ENCODE measurements around the gene ZNF276. TPM values are rescaled to one million over a fixed set of nuclear protein-coding genes. Genes with fewer than 3 reads are reported as not detected.
"Not testable (repeated sequence)": the region's sequence is repeated elsewhere in the genome, so short reads cannot be mapped to it uniquely, and the experiment has no call there.

The ZNF276 gene
- total and polyA plus RNA-seq, 2 experiments from 2014 or later, result 4.3 to 12.0 TPM

DNA sequence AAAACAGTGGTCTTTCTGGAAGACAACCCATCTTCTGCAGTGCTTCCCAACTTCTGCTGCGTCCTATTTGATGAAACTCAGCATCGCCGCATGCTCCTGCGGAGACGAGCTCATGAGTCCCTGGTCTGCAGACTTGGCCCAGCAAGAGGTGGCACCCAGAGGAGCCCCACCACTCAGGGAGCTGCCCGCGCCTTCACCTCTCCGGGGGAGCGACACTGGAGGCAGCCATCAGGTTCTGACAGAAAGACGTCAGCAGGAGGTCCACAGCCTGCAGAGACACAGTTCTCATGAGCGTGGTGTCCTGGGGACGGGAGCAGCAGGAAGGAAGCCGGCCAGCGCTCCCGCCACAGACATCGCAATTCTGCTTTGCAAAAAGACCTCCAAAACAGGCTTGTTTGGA is 49.0 kb downstream of the ZNF276 start:
- H3K4me3 ChIP-seq, result no peak overlapping the region
- in situ Hi-C loops (cut with MboI), result no loop called here
- no peak for DNase-seq
- no peaks in the 10 kb centered on the region for H3K27me3 ChIP-seq (replicated peaks; ENCODE audit: insufficient read depth)
- H3K9ac ChIP-seq, result no peak overlapping the region
- no peaks in the 10 kb centered on the region for H3K9me2 ChIP-seq (ENCODE audit: insufficient read depth)
- WGBS, 2 experiments (ENCODE audit: low coverage in 1 of 2, low lambda C conversion rate in 2 of 2, missing lambda C conversion rate in 2 of 2), result 98 to 99% methylated on average over 16 of the region's 16 CpGs
- TF ChIP-seq EZH2 (IDR thresholded peaks at IDR 0.05; ENCODE audit: insufficient read depth, poor library complexity, severe bottlenecking), result no peak
- TF ChIP-seq EZH2phosphoT487 (IDR thresholded peaks at IDR 0.05; ENCODE audit: insufficient read depth, low read depth), result no peak
- H3K4me2 ChIP-seq (ENCODE audit: unreplicated experiment), result no peak overlapping the region
- no peaks in the 10 kb centered on the region for H3F3A ChIP-seq (ENCODE audit: insufficient read depth)
- no peaks in the 10 kb centered on the region for H4K20me1 ChIP-seq (ENCODE audit: insufficient read depth)
- H3K4me1 ChIP-seq (ENCODE audit: insufficient read depth), result no peaks in the 10 kb centered on the region
- H3K9me3 ChIP-seq (ENCODE audit: low read depth), result no peaks in the 10 kb centered on the region
- H2AFZ ChIP-seq, result no peak overlapping the region
- H3K36me3 ChIP-seq (ENCODE audit: low read depth), result no peaks in the 10 kb centered on the region
- H3K27ac ChIP-seq, result no peak overlapping the region
- H3K79me2 ChIP-seq (ENCODE audit: insufficient read depth), result no peaks in the 10 kb centered on the region

DNA sequence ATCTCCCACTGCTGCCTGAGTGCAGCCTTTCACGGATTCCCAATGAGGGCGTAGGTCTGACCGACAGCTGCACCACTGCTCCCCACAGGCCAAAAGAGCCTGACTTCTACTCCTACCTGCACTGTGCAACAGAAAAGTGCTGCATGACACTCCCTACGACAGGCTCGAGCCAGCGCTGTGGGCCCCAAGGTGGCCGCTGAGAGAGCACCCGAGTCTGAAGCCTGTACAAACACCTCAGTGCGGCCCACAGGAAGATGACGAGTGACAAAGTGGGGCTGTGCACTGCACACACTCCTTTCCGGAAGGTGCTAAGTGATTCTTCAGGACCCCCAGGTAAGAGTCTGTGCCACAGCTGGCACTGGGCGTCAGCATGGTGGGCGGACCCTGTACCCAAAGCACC is 53.9 kb downstream of the ZNF276 start:
- Histone ChIP-seq H3K9me2 (ENCODE audit: insufficient read depth) (no peaks in the 10 kb centered on the region), H3K36me3 (ENCODE audit: low read depth) (no peaks in the 10 kb centered on the region), H3F3A (ENCODE audit: insufficient read depth) (no peaks in the 10 kb centered on the region), H3K4me3 (no peak overlapping the region), H2AFZ (no peak overlapping the region), H3K79me2 (ENCODE audit: insufficient read depth) (no peaks in the 10 kb centered on the region), H3K9me3 (ENCODE audit: low read depth) (no peaks in the 10 kb centered on the region), H3K27me3 (replicated peaks; ENCODE audit: insufficient read depth) (no peaks in the 10 kb centered on the region), H3K9ac (no peak overlapping the region), H3K27ac (no peak overlapping the region), H3K4me2 (ENCODE audit: unreplicated experiment) (no peak overlapping the region), H4K20me1 (ENCODE audit: insufficient read depth) (no peaks in the 10 kb centered on the region), H3K4me1 (ENCODE audit: insufficient read depth) (no peaks in the 10 kb centered on the region)
- no peak for TF ChIP-seq EZH2phosphoT487 (IDR thresholded peaks at IDR 0.05; ENCODE audit: insufficient read depth, low read depth)
- no peak for TF ChIP-seq EZH2 (IDR thresholded peaks at IDR 0.05; ENCODE audit: insufficient read depth, poor library complexity, severe bottlenecking)
- WGBS, 2 experiments (ENCODE audit: low coverage in 1 of 2, low lambda C conversion rate in 2 of 2, missing lambda C conversion rate in 2 of 2), result 95 to 97% methylated on average over 13 of the region's 13 CpGs
- no peak for DNase-seq
- in situ Hi-C loops (cut with MboI), result no loop called here

DNA sequence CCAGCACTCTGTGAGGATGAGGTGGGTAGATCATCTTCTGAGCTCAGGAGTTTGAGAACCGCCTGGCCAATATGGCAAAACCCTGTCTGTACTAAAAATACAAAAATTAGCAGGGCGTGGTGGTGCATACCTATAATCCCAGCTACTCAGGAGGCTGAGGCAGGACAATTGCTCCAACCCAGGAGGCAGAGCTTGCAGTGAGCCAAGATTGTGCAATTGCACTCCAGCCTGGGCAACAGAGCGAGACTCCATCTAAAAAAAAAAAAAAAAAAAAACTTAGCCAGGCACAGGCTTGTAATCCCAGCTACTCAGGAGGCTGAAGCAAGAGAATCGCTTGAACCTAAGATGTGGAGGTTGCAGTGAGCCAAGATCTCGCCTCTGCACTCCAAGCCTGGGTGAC is 56.9 kb downstream of the ZNF276 start:
- H3K9me2 ChIP-seq (ENCODE audit: insufficient read depth); H3K27me3 ChIP-seq (replicated peaks; ENCODE audit: insufficient read depth); in situ Hi-C loops (cut with MboI); H3F3A ChIP-seq (ENCODE audit: insufficient read depth); H3K4me1 ChIP-seq (ENCODE audit: insufficient read depth); DNase-seq; H3K79me2 ChIP-seq (ENCODE audit: insufficient read depth); H3K27ac ChIP-seq; H3K36me3 ChIP-seq (ENCODE audit: low read depth); H3K9ac ChIP-seq; H3K4me3 ChIP-seq; H3K9me3 ChIP-seq (ENCODE audit: low read depth); H2AFZ ChIP-seq; H3K4me2 ChIP-seq (ENCODE audit: unreplicated experiment); H4K20me1 ChIP-seq (ENCODE audit: insufficient read depth): not testable (repeated sequence)
- 98 to 99% methylated on average over 5 of the region's 5 CpGs for WGBS, 2 experiments (ENCODE audit: low coverage in 1 of 2, low lambda C conversion rate in 2 of 2, missing lambda C conversion rate in 2 of 2)

DNA sequence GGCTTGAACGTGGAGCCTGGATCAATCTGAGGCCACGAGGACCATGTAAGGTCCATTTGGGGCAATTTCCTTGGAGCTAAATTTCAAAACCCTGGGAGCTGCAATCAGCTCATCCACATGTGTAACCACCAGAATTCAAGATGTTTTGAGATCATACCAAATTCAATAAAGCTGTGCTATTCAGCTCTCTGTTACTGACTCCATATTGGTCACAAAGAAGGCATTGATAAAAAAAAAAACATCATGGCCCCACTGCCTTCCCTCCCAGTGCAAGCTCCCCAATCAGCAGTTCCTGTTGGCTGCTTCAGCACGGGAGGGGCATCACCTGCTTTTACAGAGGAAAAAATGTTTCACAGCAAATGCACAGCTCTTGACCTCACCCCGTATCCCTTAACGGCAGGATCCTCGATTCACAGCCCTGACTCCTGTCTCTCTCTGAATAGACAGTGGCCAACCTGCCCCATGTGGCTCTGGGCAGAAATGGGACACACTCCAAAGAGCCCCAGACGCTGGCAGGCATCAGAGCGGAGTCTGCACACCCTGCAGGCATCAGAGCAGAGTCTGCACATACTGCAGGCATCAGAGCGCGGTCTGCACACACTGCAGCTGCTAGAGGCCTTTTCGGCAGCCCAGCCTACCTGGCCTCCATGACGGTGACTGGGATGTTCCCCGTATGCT is 58.0 kb downstream of the ZNF276 start:
- no peaks in the 10 kb centered on the region for H3K27me3 ChIP-seq (replicated peaks; ENCODE audit: insufficient read depth)
- H3K27ac ChIP-seq, result no peak overlapping the region
- H3K4me1 ChIP-seq (ENCODE audit: insufficient read depth), result no peaks in the 10 kb centered on the region
- 87 to 88% methylated on average over 13 of the region's 13 CpGs for WGBS, 2 experiments (ENCODE audit: low coverage in 1 of 2, low lambda C conversion rate in 2 of 2, missing lambda C conversion rate in 2 of 2)
- no peaks in the 10 kb centered on the region for H3K36me3 ChIP-seq (ENCODE audit: low read depth)
- H3K4me2 ChIP-seq (ENCODE audit: unreplicated experiment), result no peak overlapping the region
- H3K9me3 ChIP-seq (ENCODE audit: low read depth), result no peaks in the 10 kb centered on the region
- no peaks in the 10 kb centered on the region for H3K79me2 ChIP-seq (ENCODE audit: insufficient read depth)
- H3K4me3 ChIP-seq, result no peak overlapping the region
- no peak for TF ChIP-seq EZH2phosphoT487 (IDR thresholded peaks at IDR 0.05; ENCODE audit: insufficient read depth, low read depth)
- TF ChIP-seq EZH2 (IDR thresholded peaks at IDR 0.05; ENCODE audit: insufficient read depth, poor library complexity, severe bottlenecking), result no peak
- no peaks in the 10 kb centered on the region for H3K9me2 ChIP-seq (ENCODE audit: insufficient read depth)
- no peak for DNase-seq
- H2AFZ ChIP-seq, result no peak overlapping the region
- H4K20me1 ChIP-seq (ENCODE audit: insufficient read depth), result no peaks in the 10 kb centered on the region
- H3F3A ChIP-seq (ENCODE audit: insufficient read depth), result no peaks in the 10 kb centered on the region
- in situ Hi-C loops (cut with MboI), result no loop called here
- no peak overlapping the region for H3K9ac ChIP-seq

DNA sequence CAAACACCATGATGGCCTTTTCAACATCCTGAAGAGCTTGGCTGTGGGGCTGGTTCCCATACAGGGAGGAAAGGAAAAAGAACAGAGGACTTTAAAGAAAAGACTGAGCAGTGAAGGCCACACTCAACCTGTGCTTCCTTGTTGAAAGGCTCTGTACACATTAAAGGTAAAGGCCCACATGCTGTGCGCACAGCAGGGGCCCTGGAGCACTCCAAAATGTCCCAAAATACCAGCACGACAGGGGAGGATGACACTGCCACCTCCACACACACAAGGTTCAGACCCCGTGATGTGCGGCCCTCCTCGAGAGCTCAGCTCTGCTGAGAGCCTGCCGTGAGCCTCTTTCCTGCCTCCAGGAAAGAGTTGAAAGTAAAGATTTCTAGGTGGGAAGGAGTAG is 58.6 kb downstream of the ZNF276 start:
- H3K9me3 ChIP-seq (ENCODE audit: low read depth), result no peaks in the 10 kb centered on the region
- no peak overlapping the region for H3K27ac ChIP-seq
- no peak overlapping the region for H3K4me2 ChIP-seq (ENCODE audit: unreplicated experiment)
- no peaks in the 10 kb centered on the region for H3F3A ChIP-seq (ENCODE audit: insufficient read depth)
- no peaks in the 10 kb centered on the region for H3K4me1 ChIP-seq (ENCODE audit: insufficient read depth)
- H3K27me3 ChIP-seq (replicated peaks; ENCODE audit: insufficient read depth), result no peaks in the 10 kb centered on the region
- H3K4me3 ChIP-seq, result no peak overlapping the region
- H3K36me3 ChIP-seq (ENCODE audit: low read depth), result no peaks in the 10 kb centered on the region
- no peak for DNase-seq
- no peak overlapping the region for H3K9ac ChIP-seq
- no peaks in the 10 kb centered on the region for H3K79me2 ChIP-seq (ENCODE audit: insufficient read depth)
- TF ChIP-seq EZH2phosphoT487 (IDR thresholded peaks at IDR 0.05; ENCODE audit: insufficient read depth, low read depth) (no peak), EZH2 (IDR thresholded peaks at IDR 0.05; ENCODE audit: insufficient read depth, poor library complexity, severe bottlenecking) (no peak)
- H4K20me1 ChIP-seq (ENCODE audit: insufficient read depth), result no peaks in the 10 kb centered on the region
- no peak overlapping the region for H2AFZ ChIP-seq
- no peaks in the 10 kb centered on the region for H3K9me2 ChIP-seq (ENCODE audit: insufficient read depth)
- in situ Hi-C loops (cut with MboI), result no loop called here
- 94 to 97% methylated on average over 6 of the region's 6 CpGs for WGBS, 2 experiments (ENCODE audit: low coverage in 1 of 2, low lambda C conversion rate in 2 of 2, missing lambda C conversion rate in 2 of 2)

Data from GM23248 (cell line).